ENCODE results near the gene PSME3. TPM values are rescaled to one million over a fixed set of nuclear protein-coding genes. Genes with fewer than 3 reads are reported as not detected.

The PSME3 gene
- total RNA-seq, 1 experiment from 2014 or later = 192 TPM

DNA sequence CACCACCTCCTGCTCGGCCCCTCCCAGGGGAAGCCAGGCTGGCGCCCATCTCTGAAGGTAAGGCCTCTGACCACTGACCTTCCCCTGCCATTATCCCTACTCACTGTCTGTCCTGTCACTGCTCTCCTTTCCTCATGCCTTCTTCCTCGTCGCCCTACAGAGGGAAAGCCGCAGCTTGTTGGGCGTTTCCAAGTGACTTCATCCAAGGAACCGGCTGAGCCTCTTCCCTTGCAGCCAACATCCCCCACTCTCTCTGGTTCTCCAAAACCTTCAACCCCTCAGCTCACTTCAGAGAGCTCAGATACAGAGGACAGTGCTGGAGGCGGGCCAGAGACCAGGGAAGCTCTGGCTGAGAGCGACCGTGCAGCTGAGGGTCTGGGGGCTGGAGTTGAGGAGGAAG lies 37.7 kb upstream of the PSME3 start:
- POLR2A ChIA-PET = no interaction called here
- Mint-ChIP-seq H3K4me1 (peaks cover 6% of the 10 kb centered on the region; the same call in 1 of the 2 replicates), H3K4me3 (no peak overlapping the region), H3K9me3 (peaks cover 6% of the 10 kb centered on the region), H3K27me3 (ENCODE audit: low read depth) (peaks cover 27% of the 10 kb centered on the region), H3K36me3 (peaks cover 8% of the 10 kb centered on the region), H3K27ac (no peak overlapping the region)
- TF ChIP-seq FOXJ3 (CRISPR knock-in tag; IDR thresholded peaks at IDR 0.05; ENCODE audit: borderline replicate concordance) (no peak), NR1H2 (CRISPR knock-in tag; IDR thresholded peaks at IDR 0.05) (no peak), TEAD1 (CRISPR knock-in tag; IDR thresholded peaks at IDR 0.05) (no peak), ZNF121 (CRISPR knock-in tag; IDR thresholded peaks at IDR 0.05) (no peak), PRRX2 (CRISPR knock-in tag; IDR thresholded peaks at IDR 0.05) (no peak), RELA (CRISPR knock-in tag; IDR thresholded peaks at IDR 0.05; ENCODE audit: borderline replicate concordance) (no peak), KAT7 (CRISPR knock-in tag; IDR thresholded peaks at IDR 0.05; ENCODE audit: borderline replicate concordance) (no peak), SMAD3 (CRISPR knock-in tag; IDR thresholded peaks at IDR 0.05; ENCODE audit: borderline replicate concordance) (no peak), CREB1 (CRISPR knock-in tag; IDR thresholded peaks at IDR 0.05) (no peak), CTCF (IDR thresholded peaks at IDR 0.05) (no peak), ZNF396 (CRISPR knock-in tag; IDR thresholded peaks at IDR 0.05; ENCODE audit: borderline replicate concordance) (no peak), JAZF1 (CRISPR knock-in tag; IDR thresholded peaks at IDR 0.05) (no peak), ZNF138 (CRISPR knock-in tag; conservative IDR thresholded peaks at IDR 0.05) (no peak), ZNF416 (CRISPR knock-in tag; IDR thresholded peaks at IDR 0.05) (no peak), PRDM15 (CRISPR knock-in tag; IDR thresholded peaks at IDR 0.05) (no peak), EMX1 (CRISPR knock-in tag; IDR thresholded peaks at IDR 0.05) (no peak), GTF2I (CRISPR knock-in tag; conservative IDR thresholded peaks at IDR 0.05) (no peak)
- TF ChIP-seq, protein P1, sequence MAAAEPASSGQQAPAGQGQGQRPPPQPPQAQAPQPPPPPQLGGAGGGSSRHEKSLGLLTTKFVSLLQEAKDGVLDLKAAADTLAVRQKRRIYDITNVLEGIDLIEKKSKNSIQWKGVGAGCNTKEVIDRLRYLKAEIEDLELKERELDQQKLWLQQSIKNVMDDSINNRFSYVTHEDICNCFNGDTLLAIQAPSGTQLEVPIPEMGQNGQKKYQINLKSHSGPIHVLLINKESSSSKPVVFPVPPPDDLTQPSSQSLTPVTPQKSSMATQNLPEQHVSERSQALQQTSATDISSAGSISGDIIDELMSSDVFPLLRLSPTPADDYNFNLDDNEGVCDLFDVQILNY (CRISPR knock-in tag; IDR thresholded peaks at IDR 0.05) = no peak
- TF ChIP-seq, protein P2, sequence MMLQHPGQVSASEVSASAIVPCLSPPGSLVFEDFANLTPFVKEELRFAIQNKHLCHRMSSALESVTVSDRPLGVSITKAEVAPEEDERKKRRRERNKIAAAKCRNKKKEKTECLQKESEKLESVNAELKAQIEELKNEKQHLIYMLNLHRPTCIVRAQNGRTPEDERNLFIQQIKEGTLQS (CRISPR knock-in tag; conservative IDR thresholded peaks at IDR 0.05) = no peak
- TF ChIP-seq, protein P3, sequence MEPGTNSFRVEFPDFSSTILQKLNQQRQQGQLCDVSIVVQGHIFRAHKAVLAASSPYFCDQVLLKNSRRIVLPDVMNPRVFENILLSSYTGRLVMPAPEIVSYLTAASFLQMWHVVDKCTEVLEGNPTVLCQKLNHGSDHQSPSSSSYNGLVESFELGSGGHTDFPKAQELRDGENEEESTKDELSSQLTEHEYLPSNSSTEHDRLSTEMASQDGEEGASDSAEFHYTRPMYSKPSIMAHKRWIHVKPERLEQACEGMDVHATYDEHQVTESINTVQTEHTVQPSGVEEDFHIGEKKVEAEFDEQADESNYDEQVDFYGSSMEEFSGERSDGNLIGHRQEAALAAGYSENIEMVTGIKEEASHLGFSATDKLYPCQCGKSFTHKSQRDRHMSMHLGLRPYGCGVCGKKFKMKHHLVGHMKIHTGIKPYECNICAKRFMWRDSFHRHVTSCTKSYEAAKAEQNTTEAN (CRISPR knock-in tag; IDR thresholded peaks at IDR 0.05) = no peak
- DNase-seq (ENCODE audit: low spot score) = no peak
- ATAC-seq = no peak
- CTCF ChIA-PET = interaction anchor here (0.6 to 1.2 kb wide), 2 partner anchors 32 to 268 kb away, joined by 3 to 5 read pairs; no protein-coding TSS in a partner anchor

Data from WTC11 (cell line).